ENCODE measurements around the gene RNF17.

Gene RNF17

GRCh38 chr13:24911133-24911908 is 147.4 kb downstream of the RNF17 start:
- Histone ChIP-seq H3K4me1 (ENCODE audit: control insufficient read depth, insufficient read depth, low read length) (no peaks in the 10 kb centered on the region), H3K27me3 (ENCODE audit: control insufficient read depth, insufficient read depth, low read length, poor library complexity, severe bottlenecking) (no peaks in the 10 kb centered on the region), H3K27ac (ENCODE audit: insufficient read depth, low read depth, low read length, poor library complexity, severe bottlenecking) (no peak overlapping the region), H3K9me3 (ENCODE audit: control insufficient read depth, low read length) (no peaks in the 10 kb centered on the region), H3K36me3 (ENCODE audit: control insufficient read depth, insufficient read depth, low read length) (peaks cover 14% of the 10 kb centered on the region), H3K4me3 (ENCODE audit: insufficient read depth, low read depth, low read length) (no peak overlapping the region)
- WGBS, 2 experiments, result 95% methylated on average over 10 of the region's 10 CpGs

- Histone ChIP-seq H3K27me3 (ENCODE audit: control insufficient read depth, insufficient read depth, low read length, poor library complexity, severe bottlenecking) (no peaks in the 10 kb centered on the region), H3K4me1 (ENCODE audit: control insufficient read depth, insufficient read depth, low read length) (no peaks in the 10 kb centered on the region), H3K4me3 (ENCODE audit: insufficient read depth, low read depth, low read length) (no peak overlapping the region), H3K9me3 (ENCODE audit: control insufficient read depth, low read length) (no peaks in the 10 kb centered on the region), H3K36me3 (ENCODE audit: control insufficient read depth, insufficient read depth, low read length) (peaks cover under 1% of the 10 kb centered on the region), H3K27ac (ENCODE audit: insufficient read depth, low read depth, low read length, poor library complexity, severe bottlenecking) (no peak overlapping the region)
These were observed 152.5 kb downstream of the RNF17 start for GRCh38 chr13:24916464-24916863.

- H3K27me3 ChIP-seq (ENCODE audit: control insufficient read depth, insufficient read depth, low read length, poor library complexity, severe bottlenecking), result no peaks in the 10 kb centered on the region
- no peaks in the 10 kb centered on the region for H3K9me3 ChIP-seq (ENCODE audit: control insufficient read depth, low read length)
- no peak overlapping the region for H3K4me3 ChIP-seq (ENCODE audit: insufficient read depth, low read depth, low read length)
- 85 to 89% methylated on average over 6 of the region's 6 CpGs for WGBS, 2 experiments
- H3K36me3 ChIP-seq (ENCODE audit: control insufficient read depth, insufficient read depth, low read length), result no peaks in the 10 kb centered on the region
- no peak overlapping the region for H3K27ac ChIP-seq (ENCODE audit: insufficient read depth, low read depth, low read length, poor library complexity, severe bottlenecking)
- H3K4me1 ChIP-seq (ENCODE audit: control insufficient read depth, insufficient read depth, low read length), result no peaks in the 10 kb centered on the region
These were observed 157.0 kb downstream of the RNF17 start for GRCh38 chr13:24921003-24921402.

GRCh38 chr13:24921881-24922280 is 157.9 kb downstream of the RNF17 start:
- Histone ChIP-seq H3K4me1 (ENCODE audit: control insufficient read depth, insufficient read depth, low read length) (no peaks in the 10 kb centered on the region), H3K9me3 (ENCODE audit: control insufficient read depth, low read length) (no peaks in the 10 kb centered on the region), H3K27ac (ENCODE audit: insufficient read depth, low read depth, low read length, poor library complexity, severe bottlenecking) (no peak overlapping the region), H3K4me3 (ENCODE audit: insufficient read depth, low read depth, low read length) (peak overlapping the region; percentile 88), H3K36me3 (ENCODE audit: control insufficient read depth, insufficient read depth, low read length) (no peaks in the 10 kb centered on the region), H3K27me3 (ENCODE audit: control insufficient read depth, insufficient read depth, low read length, poor library complexity, severe bottlenecking) (no peaks in the 10 kb centered on the region)
- 39 to 42% methylated on average over 4 to 5 of the region's 5 CpGs for WGBS, 2 experiments

- H3K36me3 ChIP-seq (ENCODE audit: control insufficient read depth, insufficient read depth, low read length), result no peaks in the 10 kb centered on the region
- H3K9me3 ChIP-seq (ENCODE audit: control insufficient read depth, low read length), result no peaks in the 10 kb centered on the region
- H3K4me3 ChIP-seq (ENCODE audit: insufficient read depth, low read depth, low read length), result peak overlapping the region; percentile 88
- H3K27me3 ChIP-seq (ENCODE audit: control insufficient read depth, insufficient read depth, low read length, poor library complexity, severe bottlenecking), result no peaks in the 10 kb centered on the region
- no peaks in the 10 kb centered on the region for H3K4me1 ChIP-seq (ENCODE audit: control insufficient read depth, insufficient read depth, low read length)
- peak overlapping the region; percentile 87 for H3K27ac ChIP-seq (ENCODE audit: insufficient read depth, low read depth, low read length, poor library complexity, severe bottlenecking)
- WGBS, 2 experiments, result 0% methylated on average over 34 of the region's 34 CpGs
These were observed 158.4 kb downstream of the RNF17 start for GRCh38 chr13:24922387-24922744.

- H3K27ac ChIP-seq (ENCODE audit: insufficient read depth, low read depth, low read length, poor library complexity, severe bottlenecking), result peak overlapping the region; percentile 87
- WGBS, 2 experiments, result 6 to 8% methylated on average over 60 of the region's 60 CpGs
- H3K36me3 ChIP-seq (ENCODE audit: control insufficient read depth, insufficient read depth, low read length), result no peaks in the 10 kb centered on the region
- peak overlapping the region; percentile 88 for H3K4me3 ChIP-seq (ENCODE audit: insufficient read depth, low read depth, low read length)
- H3K9me3 ChIP-seq (ENCODE audit: control insufficient read depth, low read length), result no peaks in the 10 kb centered on the region
- H3K27me3 ChIP-seq (ENCODE audit: control insufficient read depth, insufficient read depth, low read length, poor library complexity, severe bottlenecking), result no peaks in the 10 kb centered on the region
- H3K4me1 ChIP-seq (ENCODE audit: control insufficient read depth, insufficient read depth, low read length), result no peaks in the 10 kb centered on the region
These were observed 159.0 kb downstream of the RNF17 start for GRCh38 chr13:24922745-24923591.

- H3K36me3 ChIP-seq (ENCODE audit: control insufficient read depth, insufficient read depth, low read length), result no peaks in the 10 kb centered on the region
- no peaks in the 10 kb centered on the region for H3K27me3 ChIP-seq (ENCODE audit: control insufficient read depth, insufficient read depth, low read length, poor library complexity, severe bottlenecking)
- WGBS, 2 experiments, result 85 to 86% methylated on average over 15 of the region's 15 CpGs
- H3K9me3 ChIP-seq (ENCODE audit: control insufficient read depth, low read length), result no peaks in the 10 kb centered on the region
- H3K27ac ChIP-seq (ENCODE audit: insufficient read depth, low read depth, low read length, poor library complexity, severe bottlenecking), result no peak overlapping the region
- H3K4me1 ChIP-seq (ENCODE audit: control insufficient read depth, insufficient read depth, low read length), result no peaks in the 10 kb centered on the region
- no peak overlapping the region for H3K4me3 ChIP-seq (ENCODE audit: insufficient read depth, low read depth, low read length)
These were observed 161.6 kb downstream of the RNF17 start for GRCh38 chr13:24925318-24926231.

- no peaks in the 10 kb centered on the region for H3K36me3 ChIP-seq (ENCODE audit: control insufficient read depth, insufficient read depth, low read length)
- no peak overlapping the region for H3K27ac ChIP-seq (ENCODE audit: insufficient read depth, low read depth, low read length, poor library complexity, severe bottlenecking)
- WGBS, 2 experiments, result 92 to 94% methylated on average over 4 of the region's 4 CpGs
- H3K4me3 ChIP-seq (ENCODE audit: insufficient read depth, low read depth, low read length), result no peak overlapping the region
- peaks cover 12% of the 10 kb centered on the region for H3K27me3 ChIP-seq (ENCODE audit: control insufficient read depth, insufficient read depth, low read length, poor library complexity, severe bottlenecking)
- H3K9me3 ChIP-seq (ENCODE audit: control insufficient read depth, low read length), result no peaks in the 10 kb centered on the region
- H3K4me1 ChIP-seq (ENCODE audit: control insufficient read depth, insufficient read depth, low read length), result no peaks in the 10 kb centered on the region
These were observed 163.9 kb downstream of the RNF17 start for GRCh38 chr13:24927810-24928404.

GRCh38 chr13:24929196-24929595 is 165.2 kb downstream of the RNF17 start:
- Histone ChIP-seq H3K36me3 (ENCODE audit: control insufficient read depth, insufficient read depth, low read length) (no peaks in the 10 kb centered on the region), H3K9me3 (ENCODE audit: control insufficient read depth, low read length) (no peaks in the 10 kb centered on the region), H3K4me3 (ENCODE audit: insufficient read depth, low read depth, low read length) (no peak overlapping the region), H3K27ac (ENCODE audit: insufficient read depth, low read depth, low read length, poor library complexity, severe bottlenecking) (no peak overlapping the region), H3K4me1 (ENCODE audit: control insufficient read depth, insufficient read depth, low read length) (no peaks in the 10 kb centered on the region), H3K27me3 (ENCODE audit: control insufficient read depth, insufficient read depth, low read length, poor library complexity, severe bottlenecking) (peaks cover 12% of the 10 kb centered on the region)
- 89 to 96% methylated on average over 1 of the region's 1 CpG for WGBS, 2 experiments

Data from ectodermal cell (in vitro differentiated cells).